NCI-H187 treated with DMSO at 0.1 percent for 48 hours (cell line): ENCODE measurements around the gene CLEC4C.

Experiments
- DNase-seq: peaks from one replicate; lab custom pipeline; 2025; lab: John Stamatoyannopoulos, UW

The CLEC4C gene

DNA sequence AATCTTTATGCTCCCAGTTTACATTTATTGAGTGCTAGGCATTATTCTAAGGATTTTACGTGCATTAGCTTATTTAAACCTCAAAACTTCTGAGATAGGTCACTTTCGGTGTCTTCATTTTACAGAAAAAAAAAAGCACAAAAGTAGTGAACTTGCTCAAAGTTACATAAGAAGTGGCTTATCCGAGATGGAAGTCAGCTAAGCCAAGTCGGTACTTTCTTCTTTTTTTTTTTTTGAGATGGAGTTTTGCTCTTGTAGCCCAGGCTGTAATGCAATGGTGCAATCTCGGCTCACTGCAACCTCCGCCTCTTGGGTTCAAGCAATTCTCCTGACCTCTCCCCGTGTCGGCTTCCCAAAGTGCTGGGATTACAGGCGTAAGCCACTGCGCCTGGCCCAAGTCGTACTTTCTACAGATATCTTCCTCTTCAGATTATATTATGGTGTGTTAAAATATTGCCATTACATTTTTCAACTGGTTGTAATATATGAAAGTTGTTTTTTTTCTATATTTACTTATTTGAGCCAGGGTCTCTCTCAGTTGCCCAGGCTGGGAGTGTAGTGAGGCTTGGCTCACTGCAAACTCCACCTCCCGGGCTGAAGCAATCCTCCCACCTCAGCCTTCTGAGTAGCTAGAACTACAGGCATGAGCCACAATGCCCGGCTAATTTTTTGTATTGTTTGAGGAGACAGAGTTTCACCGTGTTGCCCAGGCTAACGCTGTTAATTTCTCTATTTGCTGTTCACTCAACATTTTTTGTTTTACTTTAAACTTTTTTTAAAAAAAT is 27.0 kb downstream of the CLEC4C start:
- no peak for DNase-seq

DNA sequence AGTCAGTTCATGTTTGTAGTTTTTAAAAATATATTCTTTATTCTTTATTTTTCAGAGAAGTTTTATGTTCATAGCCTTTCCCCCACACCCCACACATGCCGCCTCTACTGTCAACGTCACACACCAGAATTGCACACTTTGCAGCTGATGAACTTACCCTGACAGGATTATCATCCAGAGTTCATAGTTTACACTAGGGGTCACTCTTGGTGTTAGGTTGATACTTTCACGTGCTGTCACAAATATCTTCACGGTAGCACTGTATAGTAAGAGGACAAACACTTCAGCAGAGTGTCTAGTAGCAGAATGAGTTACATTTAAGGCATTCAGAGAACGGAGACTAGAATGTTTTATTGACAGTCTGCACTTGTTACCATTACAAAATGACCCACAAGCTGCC is 30.8 kb downstream of the CLEC4C start:
- DNase-seq = no peak

DNA sequence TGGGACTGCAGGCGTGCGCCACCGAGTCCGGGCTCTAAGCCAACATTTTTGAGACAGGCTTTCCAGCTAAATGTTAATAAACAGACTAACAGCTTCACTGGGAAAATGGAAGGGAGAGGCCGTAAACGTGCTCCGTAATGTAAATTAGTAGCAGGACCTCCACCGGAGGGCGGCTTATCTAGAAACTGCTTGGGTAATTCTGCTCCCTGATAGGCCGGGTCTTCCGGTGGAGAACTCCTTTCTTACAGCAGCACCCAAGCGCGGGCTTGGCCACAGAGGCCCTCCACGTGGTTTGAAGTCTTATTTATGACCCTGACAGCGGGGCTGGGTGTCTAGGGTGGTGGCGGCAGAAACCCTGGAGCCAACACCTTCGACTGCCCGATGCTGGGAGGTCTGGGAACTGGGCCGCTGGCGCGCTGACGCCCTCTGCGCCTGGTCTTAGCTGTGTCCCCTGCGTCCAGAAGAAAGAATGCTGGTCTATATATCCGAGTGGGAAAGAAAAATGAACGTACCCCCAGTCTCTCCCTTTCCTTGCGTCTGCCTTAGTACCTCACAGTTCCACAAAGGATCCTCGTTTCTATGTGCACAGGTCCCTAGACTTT is 34.2 kb downstream of the CLEC4C start:
- DNase-seq = no peak

DNA sequence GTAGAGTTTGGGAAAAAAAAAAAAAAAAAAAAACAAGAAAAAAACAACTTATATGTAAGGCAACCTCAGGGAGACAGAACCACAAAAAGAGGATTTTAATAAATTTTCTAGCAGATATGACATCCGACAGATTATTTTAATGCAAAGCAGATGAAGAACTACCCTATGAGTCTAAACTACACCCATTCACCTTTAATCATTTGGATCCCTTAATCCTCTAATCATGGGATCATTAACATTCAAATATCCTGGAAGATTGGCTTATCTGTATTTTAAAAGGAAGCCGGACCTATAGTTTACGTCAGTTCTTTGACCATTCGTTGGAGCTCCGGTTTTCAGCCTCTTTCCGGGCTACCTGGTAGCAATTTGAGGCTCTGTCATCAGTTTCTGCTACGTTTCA is 36.0 kb downstream of the CLEC4C start, which contains the start of gene DPPA3:
TSS of gene DPPA3 (plus strand) at position 301 of the 400 bp plus-strand sequence. CDS start 138 bp downstream, outside the sequence.
- no peak for DNase-seq

DNA sequence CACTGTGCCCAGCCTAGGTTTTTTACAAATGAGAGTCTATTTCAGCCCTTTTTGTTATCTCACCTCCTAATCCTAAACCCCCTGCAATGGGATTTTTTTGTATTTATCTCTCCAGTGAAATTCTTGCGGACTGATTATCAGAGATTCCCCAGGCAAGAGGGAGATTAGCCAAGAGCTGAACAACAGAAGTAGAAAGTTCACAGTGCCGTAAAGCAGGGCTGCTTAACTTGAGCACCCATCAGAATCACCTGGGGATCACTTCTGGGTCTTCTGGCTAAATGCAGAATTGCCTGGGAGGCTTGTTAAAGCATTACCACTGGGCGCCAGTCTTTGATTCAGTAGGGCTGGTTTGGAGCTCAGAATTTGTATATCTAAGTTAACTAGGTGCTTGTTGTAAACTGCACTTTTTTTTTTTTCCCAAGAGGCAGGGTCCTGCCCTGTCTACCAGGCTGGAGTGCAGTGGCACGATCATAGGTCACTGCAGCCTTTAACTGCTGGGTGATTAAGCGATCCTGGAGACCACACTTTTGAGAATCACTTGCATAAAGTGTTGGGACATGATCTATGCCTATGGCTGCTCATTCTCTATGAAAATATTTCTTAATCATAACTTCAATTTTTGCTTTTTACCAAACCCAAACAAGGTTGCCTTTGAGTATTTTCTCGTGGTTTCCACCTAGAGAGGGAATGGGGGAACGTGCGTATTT is 37.1 kb downstream of the CLEC4C start:
- no peak for DNase-seq

DNA sequence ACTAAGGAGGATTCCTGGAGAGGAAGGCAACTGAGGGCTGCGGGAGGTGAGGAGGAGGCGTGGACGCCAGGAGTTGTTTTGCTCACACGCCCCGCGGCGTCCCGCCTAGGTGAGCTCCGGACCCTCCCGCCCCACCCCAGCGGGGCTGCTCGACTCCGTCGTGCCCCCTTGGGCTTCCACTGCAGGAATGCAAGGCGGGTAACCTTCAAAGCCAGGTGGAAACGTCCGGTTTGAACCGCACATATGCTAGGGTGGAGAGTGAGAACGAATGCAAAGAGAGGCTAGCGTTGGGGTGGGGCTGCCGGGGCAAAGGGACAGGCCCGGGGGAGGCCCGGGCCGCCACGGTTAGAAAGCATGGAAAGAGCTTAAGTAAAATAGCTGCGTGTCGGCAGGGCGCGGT is 41.3 kb downstream of the CLEC4C start:
- DNase-seq = no peak

DNA sequence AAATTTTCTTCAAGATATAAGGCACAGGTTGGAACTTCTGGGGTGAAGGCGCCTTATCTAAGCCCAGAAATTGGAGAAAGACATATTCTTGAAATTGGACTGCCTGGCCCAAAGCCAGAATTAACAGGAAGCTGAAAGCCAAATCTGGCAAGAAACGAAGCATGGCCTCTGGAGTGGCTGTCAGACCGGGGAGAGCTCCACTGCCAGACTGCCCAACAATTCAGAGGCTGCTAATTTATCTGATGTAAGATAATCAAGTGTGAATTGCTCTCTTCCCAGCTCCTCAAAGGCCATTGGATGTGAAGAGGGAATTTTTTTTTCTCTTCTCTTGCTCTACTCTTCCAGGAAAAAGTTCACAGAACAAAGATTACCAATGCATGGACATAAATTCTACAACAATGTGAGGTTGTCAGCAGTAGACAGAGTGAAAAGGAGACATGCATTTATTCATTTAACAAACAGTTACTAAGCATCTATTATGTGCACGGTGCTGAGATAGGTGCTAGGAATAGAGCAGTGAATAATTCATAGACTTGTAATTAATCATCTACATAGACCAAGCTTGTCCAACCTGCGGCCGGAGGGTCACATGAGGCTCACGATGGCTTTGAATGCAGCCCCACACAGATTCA is 51.5 kb downstream of the CLEC4C start, which contains the start of gene GDF3:
TSS of gene GDF3 (minus strand) at position 210 of the 632 bp plus-strand sequence. CDS start at position 163, 47 bp downstream.
- DNase-seq = no peak

DNA sequence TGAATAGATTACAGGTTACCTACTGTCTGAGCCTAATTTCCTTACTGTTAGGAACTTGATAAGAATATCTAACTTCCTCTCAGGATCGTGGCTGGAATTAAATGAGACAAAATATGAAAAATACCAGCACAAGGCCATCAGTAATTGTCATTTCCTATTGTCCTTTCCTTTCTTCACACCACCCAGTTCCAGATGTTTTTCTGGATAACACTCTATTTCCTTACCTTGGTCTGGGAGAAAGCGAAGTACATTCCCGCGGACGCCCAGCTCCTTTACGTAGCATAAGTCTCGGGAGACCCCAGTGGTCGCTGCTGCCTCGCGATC is 52.0 kb downstream of the CLEC4C start:
- no peak for DNase-seq

DNA sequence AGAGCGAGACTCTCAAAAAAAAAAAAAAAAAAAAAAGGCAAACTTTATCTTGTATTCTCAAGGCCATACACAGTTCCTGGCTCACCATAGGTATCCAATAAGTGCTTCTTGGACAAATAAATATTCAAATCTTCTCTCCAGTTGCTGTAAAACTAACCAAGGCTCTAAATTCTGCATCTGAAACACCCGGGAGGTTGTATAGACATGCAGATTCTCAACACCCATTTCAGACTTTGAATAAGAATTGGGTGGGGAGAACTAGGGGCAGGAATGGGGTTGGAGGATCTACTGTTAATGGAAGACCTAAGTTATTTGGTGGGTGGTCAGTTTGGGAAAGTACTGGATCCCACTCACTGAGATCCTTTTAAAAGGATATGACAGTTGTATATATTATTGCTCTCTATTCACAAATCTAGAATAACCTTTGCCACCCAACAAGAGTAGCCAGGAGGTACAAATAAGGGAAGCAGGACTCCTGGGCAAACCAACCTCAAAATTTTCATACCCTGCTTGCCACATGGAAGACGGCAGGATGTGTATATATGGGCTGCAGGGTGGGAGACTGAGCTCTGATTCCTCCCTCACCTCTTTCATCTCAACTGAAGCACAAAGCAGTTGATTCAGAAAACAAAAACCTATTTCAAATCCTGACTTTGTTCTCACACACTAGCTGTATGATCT is 52.5 kb downstream of the CLEC4C start:
- DNase-seq = no peak

DNA sequence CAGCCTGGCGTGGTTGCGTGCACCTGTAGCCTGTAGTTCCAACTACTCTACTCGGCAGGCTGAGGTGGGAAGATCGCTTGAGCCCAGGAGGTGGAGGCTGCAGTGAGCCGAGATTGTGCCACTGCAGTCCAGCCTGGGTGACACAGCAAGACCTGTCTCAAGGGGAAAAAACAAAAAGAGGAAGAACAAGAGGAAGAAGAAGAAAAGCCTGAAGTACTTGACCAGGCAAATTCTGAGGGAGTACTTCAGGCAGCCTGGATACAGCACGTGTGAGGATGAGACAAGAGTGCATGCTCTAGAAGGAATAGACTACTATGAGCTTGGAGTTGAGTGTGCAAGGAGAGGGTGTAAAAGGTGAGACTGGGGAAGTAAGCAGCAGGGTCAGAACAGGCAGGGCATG is 53.4 kb downstream of the CLEC4C start:
- DNase-seq = no peak

DNA sequence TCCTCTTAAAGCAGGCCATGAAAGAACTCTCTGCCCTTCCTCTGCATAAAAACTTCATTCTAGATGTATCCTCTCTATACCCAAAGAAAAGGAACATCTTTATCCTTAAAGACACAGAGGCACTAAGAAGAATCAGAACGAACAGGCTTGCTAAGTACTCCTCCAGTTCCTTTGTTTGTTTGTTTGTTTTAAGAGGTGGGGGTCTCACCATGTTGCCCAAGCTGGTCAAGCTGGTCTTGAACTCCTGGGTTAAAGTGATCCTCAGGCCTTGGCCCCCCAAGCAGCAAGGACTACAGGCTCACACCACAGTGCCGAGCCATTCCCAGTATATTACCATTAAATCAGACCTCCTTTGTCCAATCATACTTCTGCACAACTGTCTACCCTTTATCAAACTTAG is 65.6 kb downstream of the CLEC4C start:
- no peak for DNase-seq
